ENCODE results near the gene MOSMO. TPM values are rescaled to one million over a fixed set of nuclear protein-coding genes. Genes with fewer than 3 reads are reported as not detected.

The MOSMO gene
- polyA plus RNA-seq, 3 donors = 0.95 to 9.1 (median 2.5) TPM

DNA sequence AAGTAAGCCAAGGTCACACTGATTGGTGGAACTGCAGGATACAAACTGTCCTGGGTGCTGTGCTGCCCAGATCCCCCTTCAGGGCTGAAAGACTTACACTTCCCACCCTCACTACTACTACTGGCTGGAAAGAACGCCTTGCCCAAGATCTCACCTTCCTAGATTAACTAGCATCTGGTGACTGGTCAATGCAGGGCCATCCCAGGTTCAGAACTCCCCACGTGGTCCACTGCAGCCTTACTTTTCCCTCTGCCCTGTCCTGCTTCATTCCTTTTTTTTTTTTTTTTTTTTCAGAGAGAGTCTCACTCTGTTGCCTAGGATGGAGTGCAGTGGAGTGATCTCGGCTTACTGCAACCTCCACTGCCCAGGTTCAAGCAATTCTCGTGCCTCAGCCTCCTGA lies 4.7 kb upstream of the MOSMO start:
- Histone ChIP-seq H3K36me3 (replicated peaks in 1 of 2; ENCODE audit: control insufficient read depth in 1 of 2, insufficient read depth in 2 of 2, low read length in 2 of 2) (no peaks in the 10 kb centered on the region), H3K79me2 (ENCODE audit: insufficient read depth, low read length) (peaks cover 6% of the 10 kb centered on the region), H3K9me3 (replicated peaks in 1 of 2; ENCODE audit: control insufficient read depth in 1 of 2, insufficient read depth in 1 of 2, low read length in 2 of 2) (no peaks in the 10 kb centered on the region), H3K4me2 (replicated peaks; ENCODE audit: extremely low read depth, low read length, poor library complexity, severe bottlenecking) (no peak overlapping the region), H3K9ac (ENCODE audit: insufficient read depth, low read length, poor library complexity, severe bottlenecking) (no peak overlapping the region), H4K20me1 (ENCODE audit: insufficient read depth, low read length) (no peaks in the 10 kb centered on the region), H3K27ac (ENCODE audit: low read depth in 1 of 2, low read length in 2 of 2) (no peak overlapping the region), H3K4me3 (replicated peaks in 1 of 3; ENCODE audit: low read depth in 2 of 3, low read length in 3 of 3) (no peak overlapping the region), H3K4me1 (ENCODE audit: control insufficient read depth in 1 of 2, insufficient read depth in 2 of 2, low read length in 2 of 2) (peaks cover 13 to 16% of the 10 kb centered on the region in 2 donors), H3K27me3 (ENCODE audit: control insufficient read depth in 2 of 2, insufficient read depth in 2 of 2, low read length in 2 of 2) (peaks cover 0 to 3% of the 10 kb centered on the region in 2 donors), H2AFZ (ENCODE audit: insufficient read depth, low read depth, low read length, poor library complexity, severe bottlenecking) (no peak overlapping the region)
- DNase-seq = no peak
- Mint-ChIP-seq H3K27me3 (ENCODE audit: low read depth in 3 of 3) (peaks cover 5 to 17% (median 7%) of the 10 kb centered on the region in 3 donors), H3K9me3 (no peaks in the 10 kb centered on the region), H3K36me3 (no peaks in the 10 kb centered on the region), H3K4me1 (peaks cover 17% of the 10 kb centered on the region), H3K27ac (peak overlapping the region in 1 of 7 donors; percentile 52), H3K4me3 (no peak overlapping the region)
- TF ChIP-seq, protein P1, sequence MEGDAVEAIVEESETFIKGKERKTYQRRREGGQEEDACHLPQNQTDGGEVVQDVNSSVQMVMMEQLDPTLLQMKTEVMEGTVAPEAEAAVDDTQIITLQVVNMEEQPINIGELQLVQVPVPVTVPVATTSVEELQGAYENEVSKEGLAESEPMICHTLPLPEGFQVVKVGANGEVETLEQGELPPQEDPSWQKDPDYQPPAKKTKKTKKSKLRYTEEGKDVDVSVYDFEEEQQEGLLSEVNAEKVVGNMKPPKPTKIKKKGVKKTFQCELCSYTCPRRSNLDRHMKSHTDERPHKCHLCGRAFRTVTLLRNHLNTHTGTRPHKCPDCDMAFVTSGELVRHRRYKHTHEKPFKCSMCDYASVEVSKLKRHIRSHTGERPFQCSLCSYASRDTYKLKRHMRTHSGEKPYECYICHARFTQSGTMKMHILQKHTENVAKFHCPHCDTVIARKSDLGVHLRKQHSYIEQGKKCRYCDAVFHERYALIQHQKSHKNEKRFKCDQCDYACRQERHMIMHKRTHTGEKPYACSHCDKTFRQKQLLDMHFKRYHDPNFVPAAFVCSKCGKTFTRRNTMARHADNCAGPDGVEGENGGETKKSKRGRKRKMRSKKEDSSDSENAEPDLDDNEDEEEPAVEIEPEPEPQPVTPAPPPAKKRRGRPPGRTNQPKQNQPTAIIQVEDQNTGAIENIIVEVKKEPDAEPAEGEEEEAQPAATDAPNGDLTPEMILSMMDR (IDR thresholded peaks at IDR 0.05) = no peak
- intact Hi-C loops (cut with micrococcal nuclease) = loop anchor here (5.0 kb wide), 2 partner anchors 74 to 294 kb away; partner anchors contain the start of gene POLR3E (in 2 of the 2)
- 90% methylated on average over 2 of the region's 4 CpGs for WGBS (ENCODE audit: insufficient coverage)

GRCh38 chr16:22004341-22004740 lies 3.6 kb upstream of the MOSMO start:
- Mint-ChIP-seq H3K9me3 (no peaks in the 10 kb centered on the region), H3K4me1 (peaks cover 25% of the 10 kb centered on the region), H3K36me3 (no peaks in the 10 kb centered on the region), H3K27ac (no peak overlapping the region), H3K4me3 (no peak overlapping the region), H3K27me3 (ENCODE audit: low read depth in 3 of 3) (peaks cover 5 to 20% (median 7%) of the 10 kb centered on the region in 3 donors)
- WGBS (ENCODE audit: insufficient coverage) = 87% methylated on average over 3 of the region's 3 CpGs
- Histone ChIP-seq H3K27ac (ENCODE audit: low read depth in 1 of 2, low read length in 2 of 2) (no peak overlapping the region), H3K4me1 (ENCODE audit: control insufficient read depth in 1 of 2, insufficient read depth in 2 of 2, low read length in 2 of 2) (peaks cover 23 to 27% of the 10 kb centered on the region in 2 donors), H3K4me3 (replicated peaks in 1 of 3; ENCODE audit: low read depth in 2 of 3, low read length in 3 of 3) (no peak overlapping the region), H3K9ac (ENCODE audit: insufficient read depth, low read length, poor library complexity, severe bottlenecking) (no peak overlapping the region), H3K9me3 (replicated peaks in 1 of 2; ENCODE audit: control insufficient read depth in 1 of 2, insufficient read depth in 1 of 2, low read length in 2 of 2) (no peaks in the 10 kb centered on the region), H3K4me2 (replicated peaks; ENCODE audit: extremely low read depth, low read length, poor library complexity, severe bottlenecking) (no peak overlapping the region), H3K79me2 (ENCODE audit: insufficient read depth, low read length) (peaks cover 17% of the 10 kb centered on the region), H3K36me3 (replicated peaks in 1 of 2; ENCODE audit: control insufficient read depth in 1 of 2, insufficient read depth in 2 of 2, low read length in 2 of 2) (no peaks in the 10 kb centered on the region), H3K27me3 (ENCODE audit: control insufficient read depth in 2 of 2, insufficient read depth in 2 of 2, low read length in 2 of 2) (peaks cover 0 to 3% of the 10 kb centered on the region in 2 donors), H4K20me1 (ENCODE audit: insufficient read depth, low read length) (peaks cover 4% of the 10 kb centered on the region), H2AFZ (ENCODE audit: insufficient read depth, low read depth, low read length, poor library complexity, severe bottlenecking) (no peak overlapping the region)
- TF ChIP-seq, protein P1 (IDR thresholded peaks at IDR 0.05) = no peak
- intact Hi-C loops (cut with micrococcal nuclease) = loop anchor here (5.0 kb wide), 2 partner anchors 73 to 293 kb away; partner anchors contain the start of gene POLR3E (in 2 of the 2)
- DNase-seq = no peak

Measured in CD14-positive monocyte (primary cell).